AML-193 (cell line): ENCODE measurements around the gene IL2.
A peak's percentile ranks its signal among the peaks of the same experiment; 100 is the strongest.

Experiments used
- DNase-seq, 2 experiments: peaks; one replicate each; lab custom pipeline; 2025; lab: John Stamatoyannopoulos, UW

The IL2 gene

DNA sequence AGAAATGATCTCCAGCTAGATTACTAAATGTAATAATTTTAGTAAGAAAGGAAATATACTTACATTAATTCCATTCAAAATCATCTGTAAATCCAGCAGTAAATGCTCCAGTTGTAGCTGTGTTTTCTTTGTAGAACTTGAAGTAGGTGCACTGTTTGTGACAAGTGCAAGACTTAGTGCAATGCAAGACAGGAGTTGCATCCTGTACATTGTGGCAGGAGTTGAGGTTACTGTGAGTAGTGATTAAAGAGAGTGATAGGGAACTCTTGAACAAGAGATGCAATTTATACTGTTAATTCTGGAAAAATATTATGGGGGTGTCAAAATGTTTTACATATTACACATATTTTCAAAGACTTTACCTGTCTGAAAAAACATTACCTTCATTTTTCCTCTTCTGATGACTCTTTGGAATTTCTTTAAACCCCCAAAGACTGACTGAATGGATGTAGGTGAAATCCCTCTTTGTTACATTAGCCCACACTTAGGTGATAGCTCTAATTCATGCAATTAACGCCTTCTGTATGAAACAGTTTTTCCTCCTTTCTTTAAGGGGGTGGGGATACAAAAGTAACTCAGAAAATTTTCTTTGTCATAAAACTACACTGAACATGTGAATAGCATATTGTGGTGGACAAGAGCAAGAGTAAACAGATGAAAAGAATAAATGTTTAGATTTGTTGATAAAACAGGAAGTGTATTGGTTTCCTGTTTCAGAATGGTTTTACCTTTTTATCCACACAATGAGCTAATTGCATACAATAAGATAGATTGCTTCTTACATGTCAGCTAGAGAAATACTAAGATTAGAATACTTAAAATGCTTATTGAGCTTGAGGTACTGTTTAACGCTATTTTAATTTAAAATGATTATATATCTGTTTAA is at the start of gene IL2:
IL2 (minus strand) TSS at position 495 of the 886 bp plus-strand sequence; CDS start at position 210, 285 bp downstream.
- no peak for DNase-seq

DNA sequence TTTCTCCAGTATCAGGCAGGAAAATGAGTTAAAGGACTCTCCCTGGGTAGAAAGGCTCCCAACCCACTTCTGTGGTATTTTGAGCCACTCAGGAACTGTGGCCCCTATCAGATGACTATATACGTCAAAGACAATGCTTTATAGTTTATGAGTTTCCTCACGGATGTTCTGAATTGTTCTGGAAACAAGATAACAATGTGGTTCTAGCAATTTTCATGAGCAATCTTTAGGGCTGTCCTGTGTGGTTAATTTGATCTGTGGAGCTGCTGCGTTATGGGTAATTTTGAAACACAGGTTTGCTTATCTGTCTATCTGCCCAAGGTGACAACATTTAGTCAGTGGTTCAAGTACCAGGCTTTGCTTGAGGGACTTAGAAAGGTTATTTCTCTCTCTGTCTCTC is 46.7 kb upstream of the IL2 start:
- DNase-seq: no peak

DNA sequence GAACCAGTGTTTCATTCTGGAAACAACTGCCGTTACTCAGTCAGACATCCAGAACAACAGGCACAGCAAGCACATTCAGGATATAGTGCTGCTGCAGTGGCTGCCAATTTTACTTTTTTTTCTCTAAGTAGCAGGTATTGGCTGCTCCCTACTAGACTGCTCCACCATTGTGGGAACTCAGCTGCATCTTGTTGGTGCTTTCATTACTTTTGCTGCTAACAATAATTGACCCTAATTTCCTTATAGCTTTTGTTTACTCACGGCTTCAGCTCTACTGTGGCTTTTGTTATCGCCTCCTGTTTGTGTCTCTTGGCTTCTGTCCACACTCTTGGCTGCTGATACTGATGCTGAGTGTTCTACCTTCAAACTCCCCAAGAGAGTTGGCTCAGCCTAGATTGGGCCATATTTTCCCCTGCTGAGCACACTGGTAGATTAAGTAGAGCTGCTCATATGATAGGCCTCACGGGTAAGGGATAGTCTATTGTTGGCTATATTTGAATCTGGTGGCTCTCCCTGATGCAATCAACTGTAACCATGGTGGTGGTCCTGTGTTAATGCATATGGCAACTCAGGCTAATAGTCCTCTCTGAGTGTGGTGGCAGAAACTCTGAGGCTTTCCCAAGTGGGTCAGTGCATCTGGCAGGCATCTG is 44.5 kb upstream of the IL2 start:
- DNase-seq: no peak

DNA sequence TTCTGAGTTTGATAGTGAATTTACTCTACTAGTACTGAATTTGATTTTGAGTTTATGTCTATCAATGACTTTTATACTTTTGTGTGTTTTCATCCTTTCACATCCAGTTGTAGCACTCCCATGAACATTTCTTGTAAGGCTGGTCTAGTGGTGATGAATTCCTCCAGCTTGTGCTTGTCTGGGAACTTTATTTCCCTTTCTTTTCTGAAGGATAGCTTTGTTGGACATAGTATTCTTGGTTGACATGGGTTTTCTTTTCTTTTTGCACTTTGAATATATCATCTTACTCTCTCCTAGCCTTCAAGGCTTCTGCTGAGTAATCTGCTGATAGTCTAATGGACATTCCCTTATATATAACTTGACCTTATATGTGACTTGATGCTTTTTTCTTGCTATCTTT is 32.5 kb upstream of the IL2 start:
- DNase-seq: no peak

DNA sequence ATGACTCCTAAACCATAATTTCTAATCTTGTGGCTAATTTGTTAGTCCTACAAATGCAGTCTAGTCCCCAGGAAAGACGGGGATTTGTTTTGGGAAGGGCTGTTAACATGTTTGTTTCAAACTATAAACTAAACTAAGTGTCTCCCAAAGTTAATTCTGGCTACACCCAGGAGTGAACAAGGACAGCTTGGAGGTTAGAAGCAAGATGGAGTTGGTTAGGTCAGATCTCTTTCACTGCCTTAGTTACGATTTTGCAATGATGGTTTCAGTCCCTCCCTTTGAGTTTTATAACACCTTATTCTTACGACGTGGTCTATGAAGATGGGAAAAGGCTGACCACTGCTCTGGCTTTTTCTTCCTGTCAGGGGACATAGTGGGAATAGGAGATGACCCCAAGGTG is 27.0 kb upstream of the IL2 start:
- no peak for DNase-seq

DNA sequence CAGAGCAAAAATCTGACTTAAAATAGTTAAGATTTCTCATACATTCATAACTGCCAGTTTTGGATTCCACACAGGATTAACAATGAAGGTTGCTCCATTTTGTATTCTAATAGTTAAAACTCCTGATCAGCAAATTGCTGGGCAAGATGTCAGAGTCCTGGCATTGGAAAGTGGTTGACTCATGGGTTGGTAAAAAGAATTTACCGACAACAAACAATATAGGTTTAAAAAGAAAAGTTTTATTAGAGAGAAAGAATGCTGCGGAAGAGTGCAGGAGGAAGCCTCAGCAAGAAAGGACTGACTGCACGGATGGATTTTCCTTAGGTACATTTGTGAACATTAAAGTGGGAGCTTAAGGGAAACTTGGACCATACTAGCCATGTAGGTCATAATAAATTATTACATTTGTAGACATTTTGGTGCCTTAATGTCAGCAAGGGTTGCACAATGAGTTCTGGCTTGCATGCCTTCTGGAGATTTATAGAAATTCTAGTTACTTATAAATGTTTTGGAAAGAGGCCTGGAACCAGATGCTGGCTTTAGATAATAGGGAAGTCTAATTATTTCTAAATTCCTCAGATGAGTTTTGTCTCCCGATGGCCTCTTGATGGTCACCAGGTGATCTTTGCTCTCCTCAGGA is 25.4 kb upstream of the IL2 start:
- DNase-seq: no peak

DNA sequence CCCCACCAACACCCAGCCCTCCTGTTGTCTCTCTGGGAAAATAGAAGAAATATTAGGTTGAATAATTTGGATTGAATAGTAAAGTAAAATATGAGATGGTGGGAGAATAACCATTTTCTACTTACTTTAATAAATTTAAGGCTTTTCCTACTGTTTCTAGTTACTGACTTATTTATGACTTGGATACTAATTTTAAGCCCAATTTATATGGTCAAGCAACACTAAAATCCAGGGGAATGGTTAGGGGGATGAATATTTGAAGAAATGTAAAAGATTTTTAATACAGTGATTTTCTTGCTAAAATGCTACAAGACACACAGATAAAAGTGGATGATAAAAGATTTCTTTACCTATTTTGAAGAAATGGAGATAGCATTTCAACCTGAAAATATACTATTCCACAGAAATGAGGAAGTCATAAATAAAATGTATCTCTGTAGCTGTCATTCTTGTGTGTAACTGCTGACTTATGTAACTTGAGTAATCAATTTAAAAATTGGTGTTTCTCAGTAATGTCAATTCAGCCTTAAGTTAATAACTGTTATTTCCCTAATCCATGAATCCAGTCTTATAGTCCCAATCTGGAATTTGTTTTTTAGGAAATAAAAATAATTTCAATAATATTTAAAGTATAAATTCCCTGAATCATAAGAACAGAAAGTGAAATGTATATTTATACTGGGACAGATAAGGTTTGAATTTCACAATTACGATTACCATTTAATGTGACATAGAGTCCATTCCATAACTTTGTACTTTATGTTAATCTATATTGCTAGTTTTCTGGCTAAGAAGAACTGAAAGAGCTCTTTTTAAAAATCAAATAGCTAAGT is 24.3 kb upstream of the IL2 start:
- DNase-seq: no peak

DNA sequence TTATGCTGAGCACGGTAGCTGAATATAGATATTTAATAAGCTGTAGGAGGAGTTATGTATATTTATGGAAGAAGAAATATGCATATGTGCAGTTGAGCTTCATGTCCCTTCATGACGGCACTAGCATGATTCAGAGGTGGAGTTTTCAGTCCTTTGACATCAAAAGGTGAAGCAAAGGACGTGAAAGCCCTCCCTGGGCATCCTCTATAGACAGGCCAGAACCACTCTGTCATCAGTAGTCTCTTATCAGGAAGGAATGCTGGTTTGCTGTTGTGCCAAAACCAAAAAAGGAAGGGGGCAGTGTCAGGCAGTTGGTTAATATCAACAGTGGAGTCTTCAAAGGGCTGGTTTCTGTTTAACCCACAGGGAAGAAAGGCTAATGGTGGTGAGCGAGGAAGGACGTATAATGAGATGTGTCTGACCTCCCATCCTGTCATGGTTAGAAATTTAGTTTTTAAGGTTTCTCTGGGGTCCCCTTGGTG is 23.5 kb upstream of the IL2 start:
- DNase-seq: no peak

DNA sequence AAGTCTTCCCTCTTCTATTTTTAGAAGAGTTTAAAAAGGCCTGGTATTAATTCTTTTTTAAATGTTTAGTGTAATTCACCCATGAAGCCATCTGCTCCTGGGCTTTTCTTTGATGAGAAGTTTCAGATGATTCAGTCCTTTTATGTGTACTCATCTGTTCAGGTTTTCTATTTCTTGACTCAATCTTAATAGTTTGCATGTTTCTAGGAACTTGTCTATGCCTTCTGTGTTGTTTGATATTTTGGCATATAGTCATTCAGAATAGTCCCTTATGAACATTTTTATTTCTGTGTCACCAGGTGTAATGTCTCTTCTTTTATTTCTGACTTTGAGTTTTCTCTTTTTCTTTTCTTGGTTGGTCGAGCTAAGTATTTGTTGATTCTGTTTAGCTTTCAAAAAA is 20.2 kb upstream of the IL2 start:
- no peak for DNase-seq

DNA sequence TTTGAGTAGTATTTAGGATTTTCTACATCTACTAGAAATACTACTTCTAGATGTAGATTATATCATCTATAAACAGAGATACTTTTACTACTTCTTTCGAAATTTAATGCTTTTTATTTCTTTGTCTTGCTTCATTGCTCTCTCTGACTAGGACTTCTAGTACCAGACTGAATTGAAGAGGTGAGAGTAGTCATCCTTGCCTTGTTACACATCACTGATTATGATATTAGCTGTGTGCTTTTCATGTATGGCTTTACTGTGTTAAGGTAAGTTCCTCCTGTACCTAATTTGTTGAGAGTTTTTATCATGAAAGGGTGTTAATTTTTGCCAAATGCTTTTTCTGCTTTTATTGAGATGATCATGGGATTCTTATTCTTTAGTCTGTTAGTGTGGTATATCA is 19.6 kb upstream of the IL2 start:
- DNase-seq: no peak

DNA sequence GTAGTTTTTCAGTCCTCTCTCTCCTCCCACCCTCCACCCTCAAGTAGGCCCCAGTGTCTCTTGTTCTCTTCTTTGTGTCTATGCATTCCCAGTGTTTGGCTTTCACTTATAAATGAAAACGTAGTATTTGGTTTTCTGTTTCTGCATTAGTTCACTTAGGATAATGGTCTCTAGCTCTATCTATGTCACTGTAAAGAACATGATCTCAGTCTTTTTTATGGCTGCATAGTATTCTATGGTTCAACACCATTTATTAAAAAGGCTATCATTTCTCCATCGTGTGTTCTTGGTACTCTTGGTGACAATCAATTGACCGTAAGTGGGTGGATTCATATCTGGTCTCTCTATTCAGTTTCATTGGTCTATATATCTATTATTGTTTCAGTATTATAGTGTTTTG is 18.7 kb upstream of the IL2 start:
- DNase-seq: no peak

DNA sequence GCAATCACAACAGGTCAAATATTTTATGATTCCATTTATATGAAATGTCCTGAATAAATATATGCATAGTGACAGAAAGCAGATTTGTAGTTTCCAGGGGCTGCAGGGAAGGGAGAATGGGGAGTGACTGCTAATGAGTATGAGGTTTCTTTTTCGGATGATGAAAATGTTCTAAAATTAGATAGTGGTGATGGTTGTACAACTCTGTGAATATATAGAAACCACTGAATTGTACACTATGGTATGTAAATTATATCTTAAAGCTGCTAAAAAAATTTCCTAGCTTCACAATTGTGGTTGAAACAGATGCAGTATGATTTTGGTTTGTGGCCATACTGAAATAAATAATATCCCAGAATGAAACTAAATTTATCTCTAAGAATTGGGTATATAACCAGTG is 12.9 kb upstream of the IL2 start:
- DNase-seq: no peak

DNA sequence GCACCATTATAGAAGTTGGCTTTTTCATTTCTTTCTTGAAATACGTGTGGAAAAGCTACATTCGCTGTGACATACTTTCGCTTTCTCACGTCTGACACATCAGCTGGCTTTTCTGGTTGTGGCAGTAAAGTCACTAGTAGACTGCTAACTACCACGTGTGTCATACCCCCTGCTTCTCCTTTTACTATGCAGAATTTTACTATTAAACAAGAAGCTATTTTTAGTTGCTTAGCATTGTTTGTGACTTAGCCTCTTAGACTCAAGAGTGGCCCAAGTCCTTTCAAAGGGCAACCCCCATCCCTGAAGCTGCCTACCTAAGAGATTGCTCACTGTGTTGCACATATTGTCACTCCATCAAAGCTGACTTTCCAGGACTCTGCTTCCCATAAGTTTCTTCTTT is 2.1 kb upstream of the IL2 start:
- peak; percentile 8 to 54 for DNase-seq

DNA sequence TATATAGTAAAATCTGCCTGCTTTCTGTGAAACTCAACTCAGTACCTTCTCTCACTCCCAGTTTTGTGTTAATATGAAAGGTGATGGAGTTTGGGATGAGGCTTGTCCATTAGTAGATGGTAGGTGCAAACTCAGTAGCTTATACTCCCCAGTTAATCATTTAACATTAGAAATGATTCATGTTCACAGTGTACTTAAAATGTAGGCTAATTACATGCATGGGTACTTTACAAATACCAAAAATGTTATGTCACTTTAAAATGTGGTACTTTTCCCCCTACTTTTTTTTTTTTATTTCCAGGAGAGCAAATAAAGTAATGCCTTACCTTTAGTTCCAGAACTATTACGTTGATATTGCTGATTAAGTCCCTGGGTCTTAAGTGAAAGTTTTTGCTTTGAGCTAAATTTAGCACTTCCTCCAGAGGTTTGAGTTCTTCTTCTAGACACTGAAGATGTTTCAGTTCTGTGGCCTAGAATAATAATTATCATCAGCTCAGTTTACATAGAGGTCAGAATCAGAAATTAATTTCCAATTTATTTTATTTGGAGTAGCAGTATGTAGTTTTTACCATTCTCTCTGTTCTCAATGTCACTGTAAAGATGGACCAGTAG is 3.0 kb downstream of the IL2 start:
- DNase-seq: no peak

DNA sequence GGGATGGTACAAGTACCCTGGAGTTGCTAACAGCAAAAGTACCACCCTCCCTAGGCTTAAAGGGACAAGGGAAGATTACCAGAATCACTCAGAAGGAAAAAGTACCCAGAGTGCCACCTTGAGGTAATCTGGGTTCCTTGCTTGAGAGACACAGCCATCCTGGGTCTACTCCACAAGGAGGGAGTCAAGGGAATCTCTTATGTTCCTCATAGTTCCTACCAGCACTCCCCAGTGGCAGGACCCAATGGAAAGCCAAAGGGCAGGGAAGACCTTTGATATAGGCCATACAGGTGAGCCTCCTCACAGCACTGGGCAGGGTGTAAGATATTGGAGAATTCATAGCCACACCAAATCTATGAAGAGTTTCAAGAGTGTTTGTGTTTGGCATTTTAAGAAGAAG is 5.7 kb downstream of the IL2 start:
- DNase-seq: no peak

DNA sequence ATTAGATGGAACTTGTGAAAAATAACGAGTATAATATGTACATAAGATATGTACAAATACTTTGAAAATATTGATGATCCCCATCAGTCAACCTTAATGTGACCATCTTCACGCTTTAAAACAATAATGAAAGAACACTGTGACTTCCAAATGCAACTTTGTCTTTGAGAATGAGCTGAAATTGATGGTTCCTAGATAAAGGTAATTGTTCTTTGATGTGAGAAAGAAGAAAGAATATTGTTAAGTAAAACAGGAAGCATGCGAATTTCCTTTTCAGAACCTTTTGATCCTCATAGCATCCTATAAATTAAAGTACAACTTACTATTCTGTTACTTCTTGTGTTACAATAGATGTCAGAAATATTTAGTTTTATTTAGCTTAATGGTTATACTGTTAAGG is 22.2 kb downstream of the IL2 start:
- DNase-seq: no peak

DNA sequence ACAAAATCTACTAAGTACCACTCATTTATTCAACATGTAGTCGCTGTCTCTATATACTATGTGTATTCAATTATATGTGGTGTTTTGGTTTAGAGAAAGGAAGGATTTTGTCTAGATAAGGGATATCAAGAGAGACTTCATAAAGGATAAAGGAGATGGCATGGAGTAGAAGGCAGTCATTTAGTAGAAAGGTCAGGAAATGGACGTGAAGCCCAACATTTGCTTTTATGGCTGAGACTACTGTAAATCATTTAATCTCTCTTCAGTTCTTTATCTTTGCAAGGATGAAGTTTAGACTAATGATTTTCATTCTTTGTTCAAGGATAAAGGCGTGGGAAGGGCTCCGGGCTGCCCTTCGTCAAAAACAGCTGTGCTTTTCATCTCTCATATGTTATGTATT is 25.2 kb downstream of the IL2 start:
- no peak for DNase-seq

DNA sequence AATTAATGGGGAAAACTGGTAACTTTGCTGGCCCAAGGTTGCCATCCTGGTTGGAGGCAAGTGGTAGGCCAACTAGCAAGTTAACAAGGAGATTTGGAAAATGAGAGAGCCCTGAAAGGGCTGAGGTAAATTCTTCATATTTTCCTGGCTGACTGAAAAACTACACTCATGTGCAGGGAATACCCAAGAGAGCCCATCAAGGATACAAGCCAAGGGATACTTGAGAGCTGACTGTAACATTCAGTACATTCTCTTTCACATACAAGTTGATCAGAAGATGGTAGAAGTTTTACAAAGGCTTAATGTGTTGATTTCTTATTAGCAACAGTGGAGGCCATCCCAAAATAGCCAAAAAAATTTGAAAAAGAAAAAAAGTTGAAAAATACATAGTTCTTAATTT is 33.3 kb downstream of the IL2 start:
- no peak for DNase-seq

DNA sequence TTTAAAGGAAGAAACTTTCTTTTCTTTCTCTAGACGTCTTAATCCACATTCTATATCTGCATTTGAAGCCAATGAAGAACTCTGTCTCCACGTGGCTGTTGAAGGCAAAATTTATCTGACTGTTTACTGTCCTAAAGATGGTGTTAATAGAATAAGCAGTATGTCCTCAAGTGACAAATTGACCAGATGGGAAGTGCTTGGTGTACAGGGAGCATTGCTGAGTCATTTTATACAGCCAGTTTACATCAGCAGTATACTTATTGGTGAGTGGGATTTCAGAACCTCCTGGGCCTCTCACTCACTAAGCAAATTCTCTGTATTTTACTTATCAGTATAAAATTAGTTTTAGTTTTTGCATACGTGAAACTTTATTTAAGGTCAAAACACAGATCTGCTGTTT is 44.0 kb downstream of the IL2 start:
- DNase-seq: no peak

DNA sequence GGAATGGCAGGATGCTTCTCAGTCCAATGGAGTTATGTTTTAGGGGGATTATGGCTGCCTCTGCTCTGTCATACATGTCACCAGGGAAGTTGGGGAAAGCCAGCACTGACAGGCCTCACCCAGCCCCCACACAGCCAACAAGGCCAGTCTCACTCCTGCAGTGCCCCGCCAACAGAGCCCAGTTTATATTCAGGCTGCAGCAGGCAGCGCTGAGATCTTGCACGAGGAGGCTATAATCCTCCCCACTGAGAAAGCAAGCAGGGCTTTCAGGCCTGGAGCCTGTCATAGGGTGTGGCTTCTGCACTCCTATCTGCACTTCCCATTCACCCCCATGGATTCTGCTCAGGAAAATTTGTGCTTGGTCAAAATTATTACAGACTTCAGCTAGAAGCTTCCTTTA is 52.7 kb downstream of the IL2 start:
- DNase-seq: no peak
